GM18870 (cell line): ENCODE measurements around the gene PAEP.

Source experiments
- ATAC-seq: cut with Tn5 transposase; IDR thresholded peaks from one replicate; pipeline ENCODE4 v1.9.1; 2021; ENCODE audit warnings: moderate library complexity; ENCODE audit not compliant: unreplicated experiment

PAEP gene

GRCh38 chr9:135591506-135592330, 30.2 kb downstream of the PAEP start:
- ATAC-seq = no peak

GRCh38 chr9:135592331-135592590, 30.7 kb downstream of the PAEP start:
- no peak for ATAC-seq

GRCh38 chr9:135592625-135593024, 31.1 kb downstream of the PAEP start:
- ATAC-seq = no peak

GRCh38 chr9:135596211-135596610, 34.7 kb downstream of the PAEP start:
- ATAC-seq = no peak

- ATAC-seq = no peak
Observed at GRCh38 chr9:135600296-135600817, 38.8 kb downstream of the PAEP start.

- ATAC-seq = no peak
Observed at GRCh38 chr9:135601988-135602387, 40.4 kb downstream of the PAEP start.

- ATAC-seq = no peak
Observed at GRCh38 chr9:135602789-135603481, 41.4 kb downstream of the PAEP start.

GRCh38 chr9:135604437-135605237, 43.1 kb downstream of the PAEP start:
- no peak for ATAC-seq

GRCh38 chr9:135605238-135605781, 43.8 kb downstream of the PAEP start:
- no peak for ATAC-seq

- no peak for ATAC-seq
Observed at GRCh38 chr9:135606885-135607259, 45.3 kb downstream of the PAEP start.

- ATAC-seq = no peak
Observed at GRCh38 chr9:135607401-135608293, 46.1 kb downstream of the PAEP start.

- no peak for ATAC-seq
Observed at GRCh38 chr9:135608294-135608998, 46.9 kb downstream of the PAEP start.

GRCh38 chr9:135608999-135609317, 47.4 kb downstream of the PAEP start:
- ATAC-seq = no peak

- no peak for ATAC-seq
Observed at GRCh38 chr9:135609366-135609955, 47.9 kb downstream of the PAEP start.

- no peak for ATAC-seq
Observed at GRCh38 chr9:135610290-135611141, 49.0 kb downstream of the PAEP start.

- ATAC-seq = no peak
Observed at GRCh38 chr9:135611142-135611874, 49.8 kb downstream of the PAEP start.

GRCh38 chr9:135611875-135612209, 50.3 kb downstream of the PAEP start:
- ATAC-seq = no peak

- ATAC-seq = no peak
Observed at GRCh38 chr9:135612437-135612836, 50.9 kb downstream of the PAEP start.
